GM06990 (cell line): Measurements from ENCODE around the gene STK40.

Experiments
- DNase-seq: peaks from one replicate; pipeline ENCODE4 v3.0.0-alpha.2; 2011; ENCODE audit not compliant: insufficient read length; ENCODE audit errors: extremely low read depth
- H3K27me3 ChIP-seq: replicated peaks from 2 replicates; pipeline ENCODE4 v1.6.0; 2011; ENCODE audit warnings: low read length; ENCODE audit not compliant: control insufficient read depth, insufficient read depth
- H3K36me3 ChIP-seq: 2 replicates; pipeline ENCODE4 v1.5.1; 2011; ENCODE audit warnings: low read length; ENCODE audit not compliant: control insufficient read depth, insufficient read depth
- H3K4me3 ChIP-seq: replicated peaks from 2 replicates; pipeline ENCODE4 v1.5.1; 2011; ENCODE audit warnings: low read depth, mild to moderate bottlenecking, control low read depth, low read length
- CTCF ChIP-seq: IDR thresholded peaks from 2 replicates; pipeline ENCODE4 v1.5.1; 2011; ENCODE audit warnings: low read length, control low read depth, mild to moderate bottlenecking, inconsistent platforms; ENCODE audit not compliant: insufficient read depth, poor library complexity, severe bottlenecking

The STK40 gene

DNA sequence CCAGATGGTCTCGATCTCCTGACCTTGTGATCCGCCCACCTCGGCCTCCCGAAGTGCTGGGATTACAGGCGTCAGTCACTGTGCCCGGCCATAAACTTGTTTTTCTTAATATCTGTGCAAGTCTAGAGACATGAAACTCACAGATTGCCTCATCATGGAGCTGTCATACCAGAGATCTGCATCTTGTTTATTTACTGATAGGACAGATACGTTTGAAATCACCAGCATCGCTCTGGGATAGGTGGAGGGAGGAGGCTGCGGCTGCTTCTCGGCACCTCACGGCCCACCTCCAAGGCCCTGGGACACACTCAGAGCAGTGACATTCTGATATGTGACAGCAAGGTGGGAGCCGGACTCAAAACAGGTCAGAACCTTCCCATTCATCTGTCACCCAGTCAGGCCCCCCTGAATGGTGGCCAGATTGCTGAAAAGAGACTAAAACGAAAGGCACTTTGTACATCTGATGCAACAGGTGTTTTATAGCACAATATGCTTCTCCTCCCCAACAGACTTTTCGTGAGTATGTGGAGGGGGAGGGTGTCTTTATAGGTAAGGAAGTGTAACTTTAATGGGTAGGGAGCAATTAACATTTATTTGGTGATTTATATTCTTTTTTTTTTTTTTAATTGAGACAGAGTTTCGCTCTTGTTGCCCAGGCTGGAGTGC, 30.1 kb upstream of the STK40 start:
- Histone ChIP-seq H3K36me3 (no peaks in the 10 kb centered on the region), H3K4me3 (no peak overlapping the region), H3K27me3 (no peaks in the 10 kb centered on the region)
- TF ChIP-seq CTCF: no peak
- DNase-seq: no peak

- Histone ChIP-seq H3K36me3 (no peaks in the 10 kb centered on the region), H3K4me3 (no peak overlapping the region), H3K27me3 (no peaks in the 10 kb centered on the region)
- no peak for DNase-seq
- TF ChIP-seq CTCF: no peak
Observed at GRCh38 chr1:36414384-36414783, 28.7 kb upstream of the STK40 start.

GRCh38 chr1:36411674-36412648, 26.2 kb upstream of the STK40 start:
- Histone ChIP-seq H3K27me3 (no peaks in the 10 kb centered on the region), H3K4me3 (no peak overlapping the region), H3K36me3 (no peaks in the 10 kb centered on the region)
- DNase-seq: no peak
- no peak for TF ChIP-seq CTCF

- no peak overlapping the region for H3K4me3 ChIP-seq
- H3K27me3 ChIP-seq: no peaks in the 10 kb centered on the region
- TF ChIP-seq CTCF: no peak
- DNase-seq: no peak
- H3K36me3 ChIP-seq: no peaks in the 10 kb centered on the region
Observed at GRCh38 chr1:36408479-36408878, 22.8 kb upstream of the STK40 start.

- DNase-seq: no peak
- TF ChIP-seq CTCF: no peak
- H3K4me3 ChIP-seq: no peak overlapping the region
- H3K36me3 ChIP-seq: no peaks in the 10 kb centered on the region
- H3K27me3 ChIP-seq: no peaks in the 10 kb centered on the region
Observed at GRCh38 chr1:36406440-36406839, 20.7 kb upstream of the STK40 start.
